Ishikawa (cell line): ENCODE results near the gene MBNL1.

Source experiments
- CEBPB ChIP-seq: IDR thresholded peaks from 2 replicates; pipeline ENCODE4 v1.6.1; 2012
- EP300 ChIP-seq: IDR thresholded peaks from 2 replicates; pipeline ENCODE4 v1.6.1; 2012; ENCODE audit warnings: borderline replicate concordance
- NFIC ChIP-seq: IDR thresholded peaks from 2 replicates; pipeline ENCODE4 v1.6.1; 2012
- RAD21 ChIP-seq: IDR thresholded peaks from 2 replicates; pipeline ENCODE4 v1.6.1; 2012; ENCODE audit warnings: low read depth
- TAF1 ChIP-seq: IDR thresholded peaks from 2 replicates; pipeline ENCODE4 v1.6.1; 2012; ENCODE audit warnings: low read depth, mild to moderate bottlenecking
- TCF12 ChIP-seq: IDR thresholded peaks from 2 replicates; pipeline ENCODE4 v1.6.1; 2012; ENCODE audit warnings: low read depth
- TEAD4 ChIP-seq: IDR thresholded peaks from 2 replicates; pipeline ENCODE4 v1.6.1; 2012
- YY1 ChIP-seq: IDR thresholded peaks from 2 replicates; pipeline ENCODE4 v1.6.1; 2012; ENCODE audit warnings: low read depth
- ZBTB7A ChIP-seq: IDR thresholded peaks from 2 replicates; pipeline ENCODE4 v1.6.1; 2012; ENCODE audit warnings: low read depth
- TF ChIP-seq, protein P1 (sequence below): IDR thresholded peaks from 2 replicates; pipeline ENCODE4 v1.6.1; 2012
- TF ChIP-seq, protein P2 (sequence below): IDR thresholded peaks from 2 replicates; pipeline ENCODE4 v1.6.1; 2012; ENCODE audit warnings: low read depth, mild to moderate bottlenecking
- TF ChIP-seq, protein P3 (sequence below): IDR thresholded peaks from 2 replicates; pipeline ENCODE4 v1.6.1; 2012

- TF ChIP-seq RAD21 = no peak
- no peak for TF ChIP-seq ZBTB7A
- TF ChIP-seq, protein P1, sequence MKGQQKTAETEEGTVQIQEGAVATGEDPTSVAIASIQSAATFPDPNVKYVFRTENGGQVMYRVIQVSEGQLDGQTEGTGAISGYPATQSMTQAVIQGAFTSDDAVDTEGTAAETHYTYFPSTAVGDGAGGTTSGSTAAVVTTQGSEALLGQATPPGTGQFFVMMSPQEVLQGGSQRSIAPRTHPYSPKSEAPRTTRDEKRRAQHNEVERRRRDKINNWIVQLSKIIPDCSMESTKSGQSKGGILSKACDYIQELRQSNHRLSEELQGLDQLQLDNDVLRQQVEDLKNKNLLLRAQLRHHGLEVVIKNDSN = no peak
- TF ChIP-seq TAF1 = no peak
- no peak for TF ChIP-seq NFIC
- TF ChIP-seq TEAD4 = no peak
- TF ChIP-seq, protein P2, sequence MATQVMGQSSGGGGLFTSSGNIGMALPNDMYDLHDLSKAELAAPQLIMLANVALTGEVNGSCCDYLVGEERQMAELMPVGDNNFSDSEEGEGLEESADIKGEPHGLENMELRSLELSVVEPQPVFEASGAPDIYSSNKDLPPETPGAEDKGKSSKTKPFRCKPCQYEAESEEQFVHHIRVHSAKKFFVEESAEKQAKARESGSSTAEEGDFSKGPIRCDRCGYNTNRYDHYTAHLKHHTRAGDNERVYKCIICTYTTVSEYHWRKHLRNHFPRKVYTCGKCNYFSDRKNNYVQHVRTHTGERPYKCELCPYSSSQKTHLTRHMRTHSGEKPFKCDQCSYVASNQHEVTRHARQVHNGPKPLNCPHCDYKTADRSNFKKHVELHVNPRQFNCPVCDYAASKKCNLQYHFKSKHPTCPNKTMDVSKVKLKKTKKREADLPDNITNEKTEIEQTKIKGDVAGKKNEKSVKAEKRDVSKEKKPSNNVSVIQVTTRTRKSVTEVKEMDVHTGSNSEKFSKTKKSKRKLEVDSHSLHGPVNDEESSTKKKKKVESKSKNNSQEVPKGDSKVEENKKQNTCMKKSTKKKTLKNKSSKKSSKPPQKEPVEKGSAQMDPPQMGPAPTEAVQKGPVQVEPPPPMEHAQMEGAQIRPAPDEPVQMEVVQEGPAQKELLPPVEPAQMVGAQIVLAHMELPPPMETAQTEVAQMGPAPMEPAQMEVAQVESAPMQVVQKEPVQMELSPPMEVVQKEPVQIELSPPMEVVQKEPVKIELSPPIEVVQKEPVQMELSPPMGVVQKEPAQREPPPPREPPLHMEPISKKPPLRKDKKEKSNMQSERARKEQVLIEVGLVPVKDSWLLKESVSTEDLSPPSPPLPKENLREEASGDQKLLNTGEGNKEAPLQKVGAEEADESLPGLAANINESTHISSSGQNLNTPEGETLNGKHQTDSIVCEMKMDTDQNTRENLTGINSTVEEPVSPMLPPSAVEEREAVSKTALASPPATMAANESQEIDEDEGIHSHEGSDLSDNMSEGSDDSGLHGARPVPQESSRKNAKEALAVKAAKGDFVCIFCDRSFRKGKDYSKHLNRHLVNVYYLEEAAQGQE = no peak
- TF ChIP-seq EP300 = no peak
- TF ChIP-seq, protein P3, sequence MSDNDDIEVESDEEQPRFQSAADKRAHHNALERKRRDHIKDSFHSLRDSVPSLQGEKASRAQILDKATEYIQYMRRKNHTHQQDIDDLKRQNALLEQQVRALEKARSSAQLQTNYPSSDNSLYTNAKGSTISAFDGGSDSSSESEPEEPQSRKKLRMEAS = no peak
- no peak for TF ChIP-seq YY1
- no peak for TF ChIP-seq CEBPB
- TF ChIP-seq TCF12 = no peak
Observed at GRCh38 chr3:152317956-152318355, 49.2 kb downstream of the MBNL1 start.
